B cell (primary cell): ENCODE results near the gene HSPB7. TPM values are rescaled to one million over a fixed set of nuclear protein-coding genes. Genes with fewer than 3 reads are reported as not detected.

Experiments used
- ATAC-seq: fragments of 200-7000 bp; cut with Tn5 transposase; one replicate; pipeline ENCODE4 v1.10.0; 2021; ENCODE audit warnings: low read depth, mild to moderate bottlenecking, moderate number of reproducible peaks, moderate library complexity
- CTCF ChIA-PET: fragments of 350-600 bp; sonication (Branson Sonifier 250); formaldehyde crosslinking; loops from one replicate; lab custom pipeline; 2021; ENCODE audit warnings: antibody characterized with exemption, inconsistent platforms; lab: Charles Lee
- POLR2A ChIA-PET: fragments of 350-600 bp; sonication (Branson Sonifier 250); formaldehyde crosslinking; loops from one replicate; lab custom pipeline; 2021; ENCODE audit warnings: antibody characterized with exemption; lab: Charles Lee
- DNase-seq: peaks from one replicate; pipeline ENCODE4 v3.0.0; 2013
- H2AFZ ChIP-seq: 2 replicates; pipeline ENCODE4 v1.6.1; 2012; ENCODE audit warnings: mild to moderate bottlenecking, low read depth, low read length; ENCODE audit not compliant: insufficient read depth, poor library complexity, severe bottlenecking
- H3K27ac ChIP-seq, 2 donors: 1 replicate in 1 of 2; 2 replicates in 1 of 2; pipeline ENCODE4 v1.5.1; 2012 to 2013; ENCODE audit warnings: low read length in 2 of 2, mild to moderate bottlenecking in 2 of 2, moderate library complexity in 1 of 2
- H3K27me3 ChIP-seq, 4 experiments: fragments of 200-600 bp in 1 of 4; sonication (generic) in 1 of 4; replicated peaks in 1 of 4; 1 replicate in 2 of 4; 2 replicates in 2 of 4; pipeline versions ENCODE4 v1.6.1 to v1.7.0; 2013 to 2016; ENCODE audit warnings: low read length in 3 of 4, mild to moderate bottlenecking in 2 of 4, mixed read lengths in 1 of 4, moderate library complexity in 1 of 4; ENCODE audit not compliant: insufficient read depth in 4 of 4, control insufficient read depth in 3 of 4; ENCODE audit errors: control extremely low read depth in 1 of 4
- H3K36me3 ChIP-seq, 2 experiments: replicated peaks in 1 of 2; 1 replicate in 1 of 2; 2 replicates in 1 of 2; pipeline versions ENCODE4 v1.6.1 to v1.7.1; 2013; ENCODE audit warnings: low read length in 1 of 2; ENCODE audit not compliant: insufficient read depth in 2 of 2, control insufficient read depth in 1 of 2; ENCODE audit errors: control extremely low read depth in 1 of 2, extremely low read depth in 1 of 2
- H3K4me1 ChIP-seq, 2 donors: fragments of 200-600 bp in 1 of 2; sonication (generic) in 1 of 2; 1 replicate in 1 of 2; 2 replicates in 1 of 2; pipeline versions ENCODE4 v1.5.1 to v1.6.1; 2013 to 2017; ENCODE audit warnings: low read length in 2 of 2; ENCODE audit not compliant: control insufficient read depth in 2 of 2, insufficient read depth in 2 of 2
- H3K4me2 ChIP-seq: replicated peaks from 2 replicates; pipeline ENCODE3; 2012; ENCODE audit warnings: mild to moderate bottlenecking, low read depth, low read length; ENCODE audit not compliant: poor library complexity, severe bottlenecking
- H3K4me3 ChIP-seq, 5 experiments: fragments of 200-600 bp in 1 of 5; sonication (generic) in 1 of 5; 1 replicate in 3 of 5; 2 replicates in 2 of 5; pipeline versions ENCODE4 v1.5.1 to v1.7.0; 2011 to 2016; ENCODE audit warnings: low read length in 4 of 5, mild to moderate bottlenecking in 4 of 5, low read depth in 2 of 5, control low read depth in 1 of 5, moderate library complexity in 1 of 5; ENCODE audit not compliant: insufficient read depth in 1 of 5; ENCODE audit errors: control extremely low read depth in 1 of 5, extremely low read depth in 1 of 5
- H3K79me2 ChIP-seq: fragments of 200-600 bp; sonication (generic); one replicate; pipeline ENCODE4 v1.6.0; 2016; ENCODE audit warnings: low read length; ENCODE audit not compliant: control insufficient read depth, insufficient read depth
- H3K9ac ChIP-seq: fragments of 200-600 bp; sonication (generic); 2 replicates; pipeline ENCODE4 v1.6.1; 2017; ENCODE audit warnings: mild to moderate bottlenecking, low read length, moderate library complexity
- H3K9me3 ChIP-seq, 3 donors: one replicate each; pipeline versions ENCODE4 v1.6.1 to v1.7.1; 2013; ENCODE audit warnings: low read length in 2 of 3; ENCODE audit not compliant: control insufficient read depth in 2 of 3, insufficient read depth in 1 of 3; ENCODE audit errors: control extremely low read depth in 1 of 3
- H4K20me1 ChIP-seq: 2 replicates; pipeline ENCODE4 v1.6.0; 2012; ENCODE audit warnings: mild to moderate bottlenecking, low read length; ENCODE audit not compliant: insufficient read depth, control insufficient read depth, poor library complexity, severe bottlenecking
- H3K27ac Mint-ChIP-seq: one replicate; pipeline ENCODE4 v1.8.0; 2021; ENCODE audit warnings: mixed read lengths
- H3K27me3 Mint-ChIP-seq: one replicate; pipeline ENCODE4 v1.8.0; 2021; ENCODE audit warnings: mixed read lengths
- H3K4me1 Mint-ChIP-seq: one replicate; pipeline ENCODE4 v1.8.0; 2021; ENCODE audit warnings: mixed read lengths
- H3K4me3 Mint-ChIP-seq: one replicate; pipeline ENCODE4 v1.8.0; 2021; ENCODE audit warnings: mixed read lengths
- H3K9me3 Mint-ChIP-seq: one replicate; pipeline ENCODE4 v1.8.0; 2022; ENCODE audit warnings: mixed read lengths; ENCODE audit not compliant: insufficient read depth
- EZH2 ChIP-seq: IDR thresholded peaks from 2 replicates; pipeline ENCODE4 v1.6.1; 2012; ENCODE audit warnings: borderline replicate concordance, low read depth, mild to moderate bottlenecking, moderate library complexity, low read length; ENCODE audit not compliant: insufficient read depth, poor library complexity, severe bottlenecking
- WGBS: methylation state at CpG from one replicate; pipeline ENCODE4 v1.1.5; 2013; ENCODE audit warnings: missing lambda C conversion rate; ENCODE audit not compliant: insufficient coverage; 5-methylcytosine and 5-hydroxymethylcytosine counted together
- intact Hi-C: fragments of 100-400 bp; cut with micrococcal nuclease; formaldehyde crosslinking; loops from one replicate; pipeline ENCODE4 v1.10.0; 2022
- polyA plus RNA-seq: library from polyadenylated mRNA; depleted of rRNA; stranded (reverse); fragments of >200 nt; gene quantifications from 2 replicates; pipeline ENCODE4 v1.2.3, GENCODE V29; 2012
- total RNA-seq, 2 donors: library from RNA; stranded (reverse); fragments of 120-200 nt in 1 of 2; gene quantifications; 1 replicate in 1 of 2; 2 replicates in 1 of 2; pipeline versions ENCODE4 v1.2.3 to v1.2.4, GENCODE V29; 2013 to 2022
- TF ChIP-seq, protein P1 (sequence below): fragments of 200-600 bp; IDR thresholded peaks from one replicate; pipeline ENCODE4 v1.8.0; 2022; ENCODE audit warnings: antibody characterized with exemption, mild to moderate bottlenecking

HSPB7 gene
- total and polyA plus RNA-seq, 2 donors (not counting 1 experiment from before 2014, with no cell fraction given): not detected

DNA sequence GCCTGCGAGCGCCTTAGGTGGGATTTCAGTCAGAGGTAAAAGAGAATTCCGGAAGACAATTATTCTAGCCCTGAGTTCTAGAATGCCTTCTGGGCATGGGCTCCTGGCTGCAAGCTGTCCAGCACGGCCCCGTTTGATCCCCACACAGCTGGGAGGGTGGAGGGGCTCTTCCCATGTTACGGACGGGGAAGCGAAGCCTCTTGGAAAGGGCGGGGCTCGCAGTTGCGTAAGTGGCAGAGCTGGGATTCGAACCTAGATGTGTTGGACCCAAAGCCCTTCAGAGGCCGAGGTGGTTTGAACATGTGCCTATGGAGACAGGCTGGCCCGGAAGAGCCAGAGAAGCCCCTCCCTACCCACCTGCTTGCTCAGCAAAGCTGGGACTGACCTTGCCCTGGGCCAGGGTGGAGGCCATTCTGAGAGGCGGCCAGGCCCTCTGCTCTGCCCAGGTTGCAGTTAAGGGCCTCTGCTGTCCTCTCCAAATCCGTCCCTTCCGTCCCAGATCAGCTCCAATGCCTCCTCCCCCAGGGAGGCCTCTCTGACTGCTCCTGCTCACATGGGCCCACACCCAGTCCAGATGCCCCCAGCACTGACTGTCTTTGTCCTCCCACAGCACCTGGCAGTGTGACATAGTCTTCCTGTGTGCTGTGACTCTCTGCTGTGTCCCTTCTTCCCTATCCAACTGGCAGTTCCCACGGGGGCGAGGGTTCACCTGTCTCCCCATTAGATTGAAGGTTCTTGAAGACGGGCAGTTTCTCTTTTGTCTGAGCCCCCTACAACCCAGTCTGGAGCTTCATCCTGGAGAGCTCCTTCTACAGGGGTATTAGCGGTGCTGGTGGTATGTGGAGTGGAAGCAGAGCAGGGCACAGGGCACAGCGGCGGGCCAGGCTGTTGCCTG is 1.2 kb upstream of the HSPB7 start:
- Mint-ChIP-seq H3K4me3 (no peak overlapping the region), H3K4me1 (peaks cover 15% of the 10 kb centered on the region), H3K9me3 (no peaks in the 10 kb centered on the region), H3K27ac (no peak overlapping the region), H3K27me3 (peaks cover 8% of the 10 kb centered on the region)
- ChIA-PET CTCF (interaction anchor here (0.7 to 3.6 kb wide), 4 partner anchors 9 to 227 kb away, joined by 3 to 15 read pairs (median 4); no protein-coding TSS in a partner anchor), POLR2A (no interaction called here)
- H3K27ac ChIP-seq: no peak overlapping the region
- no peaks in the 10 kb centered on the region for H3K79me2 ChIP-seq
- H2AFZ ChIP-seq: no peak overlapping the region
- no peaks in the 10 kb centered on the region for H3K27me3 ChIP-seq
- no peak for TF ChIP-seq EZH2
- TF ChIP-seq, protein P1, sequence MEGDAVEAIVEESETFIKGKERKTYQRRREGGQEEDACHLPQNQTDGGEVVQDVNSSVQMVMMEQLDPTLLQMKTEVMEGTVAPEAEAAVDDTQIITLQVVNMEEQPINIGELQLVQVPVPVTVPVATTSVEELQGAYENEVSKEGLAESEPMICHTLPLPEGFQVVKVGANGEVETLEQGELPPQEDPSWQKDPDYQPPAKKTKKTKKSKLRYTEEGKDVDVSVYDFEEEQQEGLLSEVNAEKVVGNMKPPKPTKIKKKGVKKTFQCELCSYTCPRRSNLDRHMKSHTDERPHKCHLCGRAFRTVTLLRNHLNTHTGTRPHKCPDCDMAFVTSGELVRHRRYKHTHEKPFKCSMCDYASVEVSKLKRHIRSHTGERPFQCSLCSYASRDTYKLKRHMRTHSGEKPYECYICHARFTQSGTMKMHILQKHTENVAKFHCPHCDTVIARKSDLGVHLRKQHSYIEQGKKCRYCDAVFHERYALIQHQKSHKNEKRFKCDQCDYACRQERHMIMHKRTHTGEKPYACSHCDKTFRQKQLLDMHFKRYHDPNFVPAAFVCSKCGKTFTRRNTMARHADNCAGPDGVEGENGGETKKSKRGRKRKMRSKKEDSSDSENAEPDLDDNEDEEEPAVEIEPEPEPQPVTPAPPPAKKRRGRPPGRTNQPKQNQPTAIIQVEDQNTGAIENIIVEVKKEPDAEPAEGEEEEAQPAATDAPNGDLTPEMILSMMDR: no peak
- H3K4me2 ChIP-seq: no peak overlapping the region
- H3K9me3 ChIP-seq: no peaks in the 10 kb centered on the region
- no peak overlapping the region for H3K4me3 ChIP-seq
- peaks cover 11 to 14% of the 10 kb centered on the region in 2 donors for H3K4me1 ChIP-seq
- no peak for ATAC-seq
- no peaks in the 10 kb centered on the region for H4K20me1 ChIP-seq
- DNase-seq: no peak
- no peaks in the 10 kb centered on the region for H3K36me3 ChIP-seq
- H3K9ac ChIP-seq: no peak overlapping the region
- intact Hi-C loops: no loop called here
- WGBS: 96% methylated on average over 20 of the region's 23 CpGs

DNA sequence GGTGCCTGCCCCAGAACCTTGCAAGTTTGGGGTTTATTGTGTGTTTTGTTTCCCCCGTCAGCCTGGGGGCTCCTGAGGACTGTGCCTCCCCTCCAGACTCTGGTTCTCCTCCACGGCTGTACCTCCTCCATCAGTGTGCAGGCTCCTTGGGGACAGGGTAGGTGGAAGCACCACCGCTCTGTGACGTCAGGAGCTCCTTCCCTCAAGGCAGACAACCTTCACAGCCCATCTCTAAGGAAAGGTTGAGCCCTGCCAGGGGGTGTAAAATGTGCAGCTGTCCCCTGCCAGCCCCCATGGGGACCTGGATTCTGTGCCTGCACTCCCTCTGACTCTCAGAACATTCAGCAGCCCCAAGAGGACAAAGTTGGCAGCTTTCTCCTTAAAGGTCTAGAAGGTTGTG is 465 bp upstream of the HSPB7 start:
- POLR2A ChIA-PET: no interaction called here
- Histone ChIP-seq H3K27ac (no peak overlapping the region), H3K4me2 (no peak overlapping the region), H3K9me3 (no peaks in the 10 kb centered on the region), H3K4me3 (no peak overlapping the region), H3K9ac (no peak overlapping the region), H3K79me2 (no peaks in the 10 kb centered on the region), H2AFZ (no peak overlapping the region), H3K27me3 (no peaks in the 10 kb centered on the region), H4K20me1 (no peaks in the 10 kb centered on the region), H3K36me3 (no peaks in the 10 kb centered on the region), H3K4me1 (peaks cover 11 to 20% of the 10 kb centered on the region in 2 donors)
- Mint-ChIP-seq H3K4me3 (no peak overlapping the region), H3K4me1 (peaks cover 21% of the 10 kb centered on the region), H3K9me3 (no peaks in the 10 kb centered on the region), H3K27ac (no peak overlapping the region), H3K27me3 (peaks cover 8% of the 10 kb centered on the region)
- ATAC-seq (no peak), DNase-seq (no peak)
- intact Hi-C loops: no loop called here
- TF ChIP-seq EZH2: no peak
- TF ChIP-seq, protein P1: no peak
- CTCF ChIA-PET: interaction anchor here (1.3 to 3.6 kb wide), 2 partner anchors 8 to 10 kb away, joined by 4 to 15 read pairs; no protein-coding TSS in a partner anchor
- no CpG with 5 or more reads among the region's 4 CpGs for WGBS
